ACHN (cell line): ENCODE results near the gene BSND.

Experiments used
- DNase-seq: peaks from one replicate; pipeline ENCODE4 v3.0.0-alpha.2; 2015
- in situ Hi-C: cut with HindIII; loops from 2 replicates; pipeline ENCODE4 v1.10.0; 2017; ENCODE audit warnings: low sequenced_read_pairs, low pct_ligation_motif_present, low pct_unique_long_range_greater_than_20kb

The BSND gene

DNA sequence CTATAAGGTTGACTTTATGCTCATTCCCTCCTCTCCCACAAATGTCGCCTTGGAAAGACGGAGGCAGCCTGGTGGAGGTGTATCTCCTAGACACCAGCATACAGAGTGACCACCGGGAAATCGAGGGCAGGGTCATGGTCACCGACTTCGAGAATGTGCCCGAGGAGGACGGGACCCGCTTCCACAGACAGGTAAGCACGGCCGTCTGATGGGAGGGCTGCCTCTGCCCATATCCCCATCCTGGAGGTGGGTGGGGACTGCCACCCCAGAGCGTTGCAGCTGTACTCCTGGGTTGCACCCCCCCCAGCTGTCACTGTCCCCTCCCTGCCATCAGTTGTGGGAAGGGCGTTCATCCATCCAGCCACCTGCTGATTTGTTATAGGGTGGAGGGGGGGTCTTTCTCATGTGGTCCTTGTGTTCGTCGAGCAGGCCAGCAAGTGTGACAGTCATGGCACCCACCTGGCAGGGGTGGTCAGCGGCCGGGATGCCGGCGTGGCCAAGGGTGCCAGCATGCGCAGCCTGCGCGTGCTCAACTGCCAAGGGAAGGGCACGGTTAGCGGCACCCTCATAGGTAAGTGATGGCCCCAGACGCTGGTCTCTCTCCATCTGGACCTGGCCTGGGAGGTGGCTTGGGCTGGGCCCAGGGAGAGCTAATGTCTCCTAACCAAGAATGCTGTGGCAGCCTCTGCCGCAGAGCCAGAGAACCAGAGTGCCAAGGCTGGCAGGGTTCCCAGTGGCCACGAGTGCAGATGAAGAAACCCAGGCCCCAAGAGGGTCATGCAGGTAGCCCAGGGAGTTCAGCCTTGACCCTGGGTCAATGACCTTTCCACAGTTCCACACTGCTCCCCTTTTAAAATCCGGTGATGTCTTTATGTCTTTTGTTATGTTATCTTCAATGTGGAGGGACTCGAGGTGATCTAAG lies 53.7 kb downstream of the BSND start:
- in situ Hi-C loops: no loop called here
- no peak for DNase-seq

DNA sequence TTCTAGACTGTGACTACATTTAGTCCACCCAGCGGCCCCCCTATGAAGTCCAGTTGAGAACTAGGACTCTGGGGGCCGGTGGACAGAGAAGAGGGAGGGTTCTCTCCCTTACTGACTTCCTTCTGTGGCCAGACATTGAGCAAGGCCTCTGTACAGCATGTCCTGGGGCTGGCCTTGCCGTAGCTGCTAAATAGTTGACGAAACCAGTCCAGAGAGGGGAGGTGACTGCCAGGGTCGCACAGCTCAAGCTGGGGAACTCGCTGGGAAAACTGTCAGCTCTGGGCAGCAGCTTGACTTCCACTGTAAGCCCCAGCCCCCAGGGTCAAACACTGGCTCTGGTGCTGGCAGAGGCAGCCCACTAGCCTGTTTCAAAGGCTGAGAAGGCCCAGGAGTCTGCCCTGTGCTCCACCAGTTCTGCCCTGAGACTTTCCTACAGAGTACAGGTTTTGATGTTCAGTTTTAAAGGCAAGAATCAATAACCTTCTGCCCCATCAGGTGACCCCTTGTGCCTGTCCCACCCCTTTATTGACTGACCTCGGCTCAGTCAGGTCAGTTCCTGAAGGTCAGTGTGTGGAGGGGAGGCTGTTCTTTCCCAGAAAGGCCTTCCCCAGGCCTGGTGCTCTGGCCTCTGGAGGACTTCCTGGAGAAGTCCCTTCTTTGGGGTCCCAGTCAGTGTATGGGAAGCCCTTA lies 54.7 kb downstream of the BSND start:
- in situ Hi-C loops: no loop called here
- no peak for DNase-seq

DNA sequence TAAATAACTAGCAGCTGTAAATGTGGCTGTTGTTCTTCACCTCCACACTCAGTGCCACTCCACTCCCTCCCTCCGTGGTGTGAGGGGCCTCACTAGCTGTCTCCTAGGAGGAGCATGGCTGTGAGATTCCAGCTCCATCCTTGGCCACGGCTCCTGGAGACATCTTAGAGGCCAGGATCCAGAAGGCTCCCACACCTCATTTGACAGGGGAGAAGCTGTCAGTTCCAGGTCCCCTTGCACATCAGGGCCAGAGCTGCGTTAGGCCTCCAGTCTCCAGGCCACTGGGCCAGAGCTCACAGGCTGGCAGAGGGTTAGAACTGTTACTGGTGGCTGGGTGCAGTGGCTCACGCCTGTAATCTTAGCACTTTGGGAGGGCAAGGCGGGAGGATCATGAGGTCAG lies 55.7 kb downstream of the BSND start:
- in situ Hi-C loops: no loop called here
- no peak for DNase-seq

DNA sequence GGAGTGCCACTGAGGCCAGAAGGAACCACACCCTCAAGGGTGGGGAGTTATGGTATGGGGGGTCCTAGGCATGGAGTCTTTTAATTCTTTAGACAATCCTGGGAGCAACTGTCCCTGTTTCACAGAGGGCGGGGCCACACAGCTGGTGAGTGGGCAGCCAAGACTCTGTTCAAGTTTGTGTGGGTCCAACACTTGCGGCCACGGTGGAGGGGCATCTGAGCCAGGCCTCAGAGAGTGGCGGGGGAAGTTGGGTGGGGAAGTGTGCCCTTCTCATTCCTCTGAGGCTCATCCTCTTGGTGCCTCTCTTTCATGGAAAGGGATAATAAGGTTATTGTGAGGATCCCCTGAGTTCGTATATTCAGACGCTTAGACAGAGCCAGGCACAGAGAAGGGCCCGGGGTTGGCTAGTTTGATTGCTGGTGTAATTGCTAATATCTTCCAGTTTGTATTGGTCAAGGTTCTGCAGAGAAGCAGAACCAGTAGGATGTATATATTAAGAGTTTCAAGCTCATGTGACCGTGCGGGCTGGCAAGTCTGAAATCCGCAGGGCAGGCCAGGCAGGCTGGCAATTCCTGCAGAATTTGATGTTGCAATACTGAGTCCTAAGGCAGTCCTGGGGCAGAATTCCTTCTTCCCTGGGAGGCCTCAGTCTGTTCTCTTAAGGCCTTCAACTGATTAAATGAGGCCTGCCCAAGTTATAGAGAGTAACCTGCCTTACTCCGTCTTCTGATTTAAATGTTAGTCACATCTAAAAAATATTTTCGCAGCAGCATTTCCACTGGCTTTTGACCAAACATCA lies 56.5 kb downstream of the BSND start:
- in situ Hi-C loops: no loop called here
- no peak for DNase-seq

DNA sequence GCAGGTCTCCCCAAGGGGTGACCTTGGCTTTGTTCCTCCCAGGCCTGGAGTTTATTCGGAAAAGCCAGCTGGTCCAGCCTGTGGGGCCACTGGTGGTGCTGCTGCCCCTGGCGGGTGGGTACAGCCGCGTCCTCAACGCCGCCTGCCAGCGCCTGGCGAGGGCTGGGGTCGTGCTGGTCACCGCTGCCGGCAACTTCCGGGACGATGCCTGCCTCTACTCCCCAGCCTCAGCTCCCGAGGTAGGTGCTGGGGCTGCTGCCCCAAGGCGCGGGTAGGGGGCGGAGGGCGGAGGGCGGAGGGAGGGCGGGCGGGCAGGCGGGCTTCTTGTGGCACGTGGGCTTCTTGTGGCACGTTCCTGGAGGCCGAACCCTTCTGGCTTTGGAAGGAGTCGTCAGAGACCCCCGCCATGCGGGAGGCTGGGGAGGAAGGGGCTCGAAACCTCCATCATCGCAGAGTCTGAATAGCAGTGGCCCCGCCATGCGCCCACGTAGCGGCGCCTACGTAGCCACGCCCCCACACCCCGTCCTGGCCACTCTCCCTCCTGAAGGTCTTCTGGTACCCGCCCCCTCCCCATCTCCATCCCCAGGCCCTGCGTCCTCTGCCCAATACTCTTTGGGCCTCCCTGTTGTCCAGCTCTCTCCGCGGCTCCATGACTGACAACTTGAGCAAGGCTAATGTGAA lies 57.4 kb downstream of the BSND start:
- in situ Hi-C loops: no loop called here
- DNase-seq: no peak

DNA sequence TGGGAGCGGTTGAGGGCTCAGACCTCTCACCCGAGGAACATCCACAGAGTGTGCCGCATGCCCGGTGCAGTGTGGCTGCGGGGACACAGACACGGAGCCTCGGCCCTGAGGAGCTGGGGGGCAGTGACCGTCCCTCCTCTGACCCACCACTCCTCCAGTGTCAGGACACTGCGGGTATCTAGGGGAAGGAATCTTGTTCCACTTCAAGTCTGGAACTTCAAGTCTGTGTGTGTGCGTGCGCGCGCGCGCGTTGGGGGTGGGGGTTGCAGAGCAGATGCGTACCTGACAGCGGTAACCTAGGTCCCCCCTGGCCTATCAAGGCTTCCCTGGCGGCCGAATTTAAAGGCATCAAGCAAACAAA lies 57.9 kb downstream of the BSND start:
- in situ Hi-C loops: no loop called here
- no peak for DNase-seq

DNA sequence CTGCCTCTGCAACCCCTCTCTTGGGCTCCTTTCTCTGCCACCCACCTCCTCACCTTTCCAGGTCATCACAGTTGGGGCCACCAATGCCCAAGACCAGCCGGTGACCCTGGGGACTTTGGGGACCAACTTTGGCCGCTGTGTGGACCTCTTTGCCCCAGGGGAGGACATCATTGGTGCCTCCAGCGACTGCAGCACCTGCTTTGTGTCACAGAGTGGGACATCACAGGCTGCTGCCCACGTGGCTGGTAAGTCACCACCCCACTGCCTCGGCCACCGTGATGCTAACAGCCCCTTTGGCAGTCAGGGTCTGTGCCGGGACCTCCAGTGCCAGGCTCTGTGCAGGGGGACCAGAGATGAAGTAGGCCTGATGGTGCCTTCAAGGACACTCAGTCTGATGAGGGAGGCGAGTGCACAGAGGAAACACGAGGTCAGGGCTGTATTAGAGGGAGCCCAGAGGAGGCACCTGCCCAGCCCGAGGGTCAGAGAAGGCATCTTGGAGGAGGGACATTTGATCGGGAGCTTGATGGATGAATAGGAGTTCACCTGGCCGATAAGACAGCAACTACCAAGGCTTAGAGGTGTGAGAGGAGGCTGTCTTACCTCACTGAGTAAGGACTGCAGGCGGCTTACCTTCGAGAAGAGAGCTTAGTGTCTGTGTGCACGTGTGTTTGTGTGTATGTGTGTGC lies 58.7 kb downstream of the BSND start:
- DNase-seq: no peak
- in situ Hi-C loops: no loop called here

DNA sequence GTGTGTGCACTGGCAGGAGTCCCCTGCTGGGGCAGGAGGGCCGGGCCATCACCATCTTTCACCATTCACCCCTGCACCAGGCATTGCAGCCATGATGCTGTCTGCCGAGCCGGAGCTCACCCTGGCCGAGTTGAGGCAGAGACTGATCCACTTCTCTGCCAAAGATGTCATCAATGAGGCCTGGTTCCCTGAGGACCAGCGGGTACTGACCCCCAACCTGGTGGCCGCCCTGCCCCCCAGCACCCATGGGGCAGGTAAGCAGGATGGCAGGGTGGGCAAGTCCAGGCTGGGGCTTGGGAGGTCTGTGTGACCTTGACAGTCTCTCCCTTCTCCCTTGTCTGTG lies 59.2 kb downstream of the BSND start:
- no peak for DNase-seq
- in situ Hi-C loops: no loop called here

DNA sequence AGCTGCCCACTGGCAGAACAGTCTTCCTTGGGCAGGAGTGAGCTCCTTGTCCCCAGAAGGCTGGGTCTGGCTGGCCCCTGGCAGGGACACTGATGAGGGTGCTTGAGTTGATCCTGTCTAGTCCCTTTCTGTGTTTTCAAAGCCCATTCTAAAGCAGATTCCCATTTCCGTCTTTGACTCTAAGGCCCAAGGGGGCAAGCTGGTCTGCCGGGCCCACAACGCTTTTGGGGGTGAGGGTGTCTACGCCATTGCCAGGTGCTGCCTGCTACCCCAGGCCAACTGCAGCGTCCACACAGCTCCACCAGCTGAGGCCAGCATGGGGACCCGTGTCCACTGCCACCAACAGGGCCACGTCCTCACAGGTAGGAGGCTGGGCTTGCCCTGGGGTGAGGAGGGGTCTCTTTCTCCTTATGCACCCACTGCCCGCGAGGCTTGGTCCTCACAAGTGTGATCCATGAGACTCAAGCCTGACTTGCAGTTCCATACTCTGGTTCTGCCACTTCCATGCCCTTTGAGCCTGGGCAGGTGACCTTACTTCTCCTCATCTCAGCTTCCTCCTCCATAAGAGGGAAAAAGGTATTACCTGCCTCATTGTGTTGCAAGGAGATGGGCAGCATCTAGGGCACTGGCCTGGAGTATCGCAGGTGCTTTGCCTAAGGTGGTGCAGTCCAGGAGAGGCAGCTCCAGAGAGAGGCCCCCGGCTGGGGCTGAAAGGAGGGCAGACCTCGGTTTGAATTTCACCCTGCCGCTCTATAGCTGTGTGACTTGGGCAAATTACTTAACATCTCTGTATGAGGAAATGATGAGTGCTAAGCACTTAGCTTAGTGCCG lies 60.8 kb downstream of the BSND start:
- in situ Hi-C loops: no loop called here
- DNase-seq: no peak

DNA sequence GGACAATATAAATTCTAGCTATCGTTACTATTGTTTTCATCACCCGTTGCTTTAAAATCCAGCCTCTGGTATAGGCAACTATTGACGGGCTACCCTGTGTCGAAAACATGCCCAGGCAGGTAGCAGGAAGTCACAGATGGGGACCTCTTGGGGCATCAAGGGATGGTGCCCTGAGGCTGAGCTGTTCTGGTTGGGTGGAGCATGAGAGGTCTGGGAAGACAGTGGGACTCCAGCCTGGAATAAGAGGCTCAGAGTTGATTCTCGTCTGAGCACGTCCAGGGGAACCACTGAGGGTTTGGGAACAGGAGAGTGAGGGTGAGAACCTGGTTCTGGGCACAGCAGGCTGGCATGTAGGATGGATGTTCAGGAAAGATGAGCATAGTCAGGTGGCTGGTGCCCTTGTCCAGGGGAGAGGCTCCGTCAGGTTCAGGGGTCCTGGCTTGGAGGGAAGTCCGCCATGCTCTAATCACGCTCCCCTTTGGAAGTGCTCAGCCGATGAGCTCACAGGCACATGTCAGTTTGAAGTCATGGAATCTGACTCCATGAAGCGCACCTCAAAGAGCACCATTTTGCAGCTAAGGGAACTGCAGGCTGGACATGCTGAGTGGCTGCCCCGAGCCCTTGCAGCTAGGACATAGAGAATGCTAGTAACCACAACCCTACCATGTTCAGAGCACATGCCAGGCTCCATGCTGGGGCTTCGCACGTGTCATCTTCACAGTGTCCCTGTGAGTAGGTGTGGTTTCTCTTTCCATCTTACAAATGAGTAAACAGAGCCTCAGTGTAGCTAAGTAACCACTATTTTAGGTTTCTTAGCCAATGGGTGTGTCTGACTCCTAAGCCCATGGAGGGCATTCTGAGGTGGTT lies 61.6 kb downstream of the BSND start:
- DNase-seq: no peak
- in situ Hi-C loops: no loop called here

DNA sequence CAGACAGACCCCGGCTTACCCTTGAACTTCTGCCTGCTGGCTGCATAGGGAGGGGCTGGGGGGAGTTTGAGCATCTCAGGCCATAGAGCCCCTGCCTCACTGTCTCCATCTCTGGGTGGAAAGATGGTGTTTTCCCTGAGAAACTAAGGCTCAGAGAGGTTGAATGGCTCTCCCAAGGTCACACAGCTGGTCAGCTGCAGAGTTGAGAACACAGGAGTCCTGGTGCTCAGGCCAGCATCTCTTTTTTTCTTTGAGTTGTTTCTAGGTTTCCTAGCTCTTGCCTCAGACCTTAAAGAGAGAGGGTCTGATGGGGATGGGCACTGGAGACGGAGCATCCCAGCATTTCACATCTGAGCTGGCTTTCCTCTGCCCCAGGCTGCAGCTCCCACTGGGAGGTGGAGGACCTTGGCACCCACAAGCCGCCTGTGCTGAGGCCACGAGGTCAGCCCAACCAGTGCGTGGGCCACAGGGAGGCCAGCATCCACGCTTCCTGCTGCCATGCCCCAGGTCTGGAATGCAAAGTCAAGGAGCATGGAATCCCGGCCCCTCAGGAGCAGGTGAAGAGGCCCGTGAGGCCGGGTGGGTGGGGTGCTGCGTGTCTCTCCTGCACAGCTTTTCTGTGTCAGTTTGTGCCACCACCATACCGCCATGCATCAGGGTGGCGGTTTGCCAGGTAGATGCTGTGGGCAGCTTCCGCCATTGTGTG lies 62.4 kb downstream of the BSND start:
- in situ Hi-C loops: no loop called here
- DNase-seq: no peak
